Activated effector memory CD4-positive, alpha-beta T cell treated with Interleukin-2 at 50 U/mL for 16 hours (primary cell): Measurements from ENCODE around the gene LSR.

Source experiments
- DNase-seq: peaks from one replicate; pipeline ENCODE4 v3.0.0-alpha.2; 2020

Gene LSR

GRCh38 chr19:35306473-35307246, 57.9 kb downstream of the LSR start:
- no peak for DNase-seq

- no peak for DNase-seq
These were observed 59.1 kb downstream of the LSR start for GRCh38 chr19:35307931-35308330.

GRCh38 chr19:35308910-35309309, 60.1 kb downstream of the LSR start:
- DNase-seq, result no peak

GRCh38 chr19:35309481-35310279, 60.9 kb downstream of the LSR start:
- DNase-seq, result no peak

GRCh38 chr19:35310331-35310730, 61.5 kb downstream of the LSR start:
- no peak for DNase-seq

GRCh38 chr19:35310811-35311465, 62.1 kb downstream of the LSR start:
- no peak for DNase-seq

- DNase-seq, result no peak
These were observed 63.3 kb downstream of the LSR start for GRCh38 chr19:35311901-35312665.

- DNase-seq, result no peak
These were observed 64.8 kb downstream of the LSR start for GRCh38 chr19:35313587-35313986.

GRCh38 chr19:35314031-35314430, 65.2 kb downstream of the LSR start:
- no peak for DNase-seq

- DNase-seq, result no peak
These were observed 66.2 kb downstream of the LSR start for GRCh38 chr19:35314858-35315470.

GRCh38 chr19:35315883-35316282, 67.1 kb downstream of the LSR start:
- DNase-seq, result no peak

- DNase-seq, result no peak
These were observed 67.8 kb downstream of the LSR start for GRCh38 chr19:35316560-35316959.
